ENCODE results near the gene HNRNPAB.

HNRNPAB gene

DNA sequence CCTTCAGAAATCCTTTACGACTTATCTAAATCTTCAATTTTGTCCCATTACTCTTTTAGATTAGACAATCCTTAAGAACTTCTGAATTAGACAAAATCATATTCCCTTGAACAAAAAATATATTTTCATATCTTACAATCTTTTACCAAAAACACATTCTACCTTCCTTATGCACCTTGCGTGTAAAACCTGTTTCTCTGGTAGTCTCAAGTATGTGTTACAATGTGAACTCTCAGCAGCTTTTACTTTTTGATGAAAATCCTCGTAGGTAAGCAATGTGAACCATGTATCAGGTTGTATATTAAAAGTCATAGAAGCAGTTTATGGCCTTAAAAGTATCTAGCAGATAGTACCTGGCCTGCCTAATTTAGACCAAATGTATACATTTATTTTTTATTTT is 29.9 kb upstream of the HNRNPAB start:
- Histone ChIP-seq H3K9me3 (ENCODE audit: control insufficient read depth, insufficient read depth, low read depth, low read length) (no peaks in the 10 kb centered on the region), H3K36me3 (ENCODE audit: control insufficient read depth in 2 of 2, insufficient read depth in 1 of 2, low read length in 2 of 2) (no peaks in the 10 kb centered on the region), H3K4me1 (ENCODE audit: control insufficient read depth, insufficient read depth, low read length) (no peaks in the 10 kb centered on the region), H3K4me3 (ENCODE audit: low read depth, low read length) (no peak overlapping the region), H3K27ac (ENCODE audit: extremely low read depth, low read depth, low read length) (no peak overlapping the region)
- ChIA-PET POLR2A (no interaction called here), CTCF (interaction anchor here (0.9 to 1.4 kb wide), 2 partner anchors 99 to 100 kb away, joined by 4 to 5 read pairs; no protein-coding TSS in a partner anchor)
- TF ChIP-seq ZNF112 (tag by site-specific recombination; IDR thresholded peaks at IDR 0.05) (no peak), ZNF155 (tag by site-specific recombination; IDR thresholded peaks at IDR 0.05) (no peak), ZNF114 (tag by site-specific recombination; IDR thresholded peaks at IDR 0.05) (no peak), FEZF1 (tag by site-specific recombination; IDR thresholded peaks at IDR 0.05) (no peak), ZNF530 (tag by site-specific recombination; IDR thresholded peaks at IDR 0.05; ENCODE audit: low read depth) (no peak), ZNF146 (tag by site-specific recombination; IDR thresholded peaks at IDR 0.05) (no peak), ZNF529 (tag by site-specific recombination; IDR thresholded peaks at IDR 0.05; ENCODE audit: insufficient replicate concordance) (no peak), ZNF311 (tag by site-specific recombination; IDR thresholded peaks at IDR 0.05; ENCODE audit: borderline replicate concordance) (no peak), ZNF175 (tag by site-specific recombination; IDR thresholded peaks at IDR 0.05) (no peak), ZFP37 (tag by site-specific recombination; IDR thresholded peaks at IDR 0.05) (no peak), GLIS1 (tag by site-specific recombination; IDR thresholded peaks at IDR 0.05) (no peak)
- TF ChIP-seq, protein P1, sequence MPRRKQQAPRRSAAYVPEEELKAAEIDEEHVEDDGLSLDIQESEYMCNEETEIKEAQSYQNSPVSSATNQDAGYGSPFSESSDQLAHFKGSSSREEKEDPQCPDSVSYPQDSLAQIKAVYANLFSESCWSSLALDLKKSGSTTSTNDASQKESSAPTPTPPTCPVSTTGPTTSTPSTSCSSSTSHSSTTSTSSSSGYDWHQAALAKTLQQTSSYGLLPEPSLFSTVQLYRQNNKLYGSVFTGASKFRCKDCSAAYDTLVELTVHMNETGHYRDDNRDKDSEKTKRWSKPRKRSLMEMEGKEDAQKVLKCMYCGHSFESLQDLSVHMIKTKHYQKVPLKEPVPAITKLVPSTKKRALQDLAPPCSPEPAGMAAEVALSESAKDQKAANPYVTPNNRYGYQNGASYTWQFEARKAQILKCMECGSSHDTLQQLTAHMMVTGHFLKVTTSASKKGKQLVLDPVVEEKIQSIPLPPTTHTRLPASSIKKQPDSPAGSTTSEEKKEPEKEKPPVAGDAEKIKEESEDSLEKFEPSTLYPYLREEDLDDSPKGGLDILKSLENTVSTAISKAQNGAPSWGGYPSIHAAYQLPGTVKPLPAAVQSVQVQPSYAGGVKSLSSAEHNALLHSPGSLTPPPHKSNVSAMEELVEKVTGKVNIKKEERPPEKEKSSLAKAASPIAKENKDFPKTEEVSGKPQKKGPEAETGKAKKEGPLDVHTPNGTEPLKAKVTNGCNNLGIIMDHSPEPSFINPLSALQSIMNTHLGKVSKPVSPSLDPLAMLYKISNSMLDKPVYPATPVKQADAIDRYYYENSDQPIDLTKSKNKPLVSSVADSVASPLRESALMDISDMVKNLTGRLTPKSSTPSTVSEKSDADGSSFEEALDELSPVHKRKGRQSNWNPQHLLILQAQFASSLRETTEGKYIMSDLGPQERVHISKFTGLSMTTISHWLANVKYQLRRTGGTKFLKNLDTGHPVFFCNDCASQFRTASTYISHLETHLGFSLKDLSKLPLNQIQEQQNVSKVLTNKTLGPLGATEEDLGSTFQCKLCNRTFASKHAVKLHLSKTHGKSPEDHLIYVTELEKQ (tag by site-specific recombination; IDR thresholded peaks at IDR 0.05; ENCODE audit: borderline replicate concordance): no peak
- TF ChIP-seq, protein P2, sequence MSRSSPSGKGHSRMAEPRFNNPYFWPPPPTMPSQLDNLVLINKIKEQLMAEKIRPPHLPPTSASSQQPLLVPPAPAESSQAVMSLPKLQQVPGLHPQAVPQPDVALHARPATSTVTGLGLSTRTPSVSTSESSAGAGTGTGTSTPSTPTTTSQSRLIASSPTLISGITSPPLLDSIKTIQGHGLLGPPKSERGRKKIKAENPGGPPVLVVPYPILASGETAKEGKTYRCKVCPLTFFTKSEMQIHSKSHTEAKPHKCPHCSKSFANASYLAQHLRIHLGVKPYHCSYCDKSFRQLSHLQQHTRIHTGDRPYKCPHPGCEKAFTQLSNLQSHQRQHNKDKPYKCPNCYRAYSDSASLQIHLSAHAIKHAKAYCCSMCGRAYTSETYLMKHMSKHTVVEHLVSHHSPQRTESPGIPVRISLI (tag by site-specific recombination; IDR thresholded peaks at IDR 0.05): no peak

DNA sequence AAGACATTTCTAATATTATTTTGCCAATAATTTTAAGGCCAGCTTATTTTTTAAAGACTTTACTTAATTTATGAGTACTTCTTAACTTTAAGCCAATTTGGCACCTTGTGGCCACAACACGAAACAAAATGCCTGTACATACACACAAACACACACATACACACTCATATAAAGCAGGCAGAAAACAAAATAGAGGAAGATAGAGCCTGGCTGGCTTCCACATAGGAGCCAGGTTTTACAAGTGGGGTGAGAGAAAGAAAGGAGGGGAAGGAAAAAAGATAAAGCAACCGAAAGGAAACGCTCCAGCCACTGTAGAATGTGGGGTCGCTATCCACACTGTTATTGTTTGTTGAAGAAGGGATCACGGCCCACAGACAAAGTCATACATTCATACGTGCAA is 27.5 kb upstream of the HNRNPAB start:
- Histone ChIP-seq H3K36me3 (ENCODE audit: control insufficient read depth in 2 of 2, insufficient read depth in 1 of 2, low read length in 2 of 2) (no peaks in the 10 kb centered on the region), H3K9me3 (ENCODE audit: control insufficient read depth, insufficient read depth, low read depth, low read length) (no peaks in the 10 kb centered on the region), H3K4me1 (ENCODE audit: control insufficient read depth, insufficient read depth, low read length) (no peaks in the 10 kb centered on the region), H3K27ac (ENCODE audit: extremely low read depth, low read depth, low read length) (no peak overlapping the region), H3K4me3 (ENCODE audit: low read depth, low read length) (no peak overlapping the region)
- ChIA-PET POLR2A (interaction anchor here (0.6 kb wide), 1 partner anchor 87 kb away, joined by 3 read pairs; no protein-coding TSS in a partner anchor), CTCF (interaction anchor here (0.8 to 1.0 kb wide), 2 partner anchors 20 to 25 kb away, joined by 3 read pairs; no protein-coding TSS in a partner anchor)
- TF ChIP-seq SCRT1 (tag by site-specific recombination; IDR thresholded peaks at IDR 0.05; ENCODE audit: borderline replicate concordance) (no peak), MEIS1 (CRISPR knock-in tag; IDR thresholded peaks at IDR 0.05; ENCODE audit: borderline replicate concordance) (no peak), ZIC2 (tag by site-specific recombination; IDR thresholded peaks at IDR 0.05) (no peak), ZNF701 (tag by site-specific recombination; IDR thresholded peaks at IDR 0.05) (no peak), ZNF423 (tag by site-specific recombination; IDR thresholded peaks at IDR 0.05) (no peak), EGR2 (tag by site-specific recombination; IDR thresholded peaks at IDR 0.05; ENCODE audit: low read depth) (no peak), ZEB2 (tag by site-specific recombination; IDR thresholded peaks at IDR 0.05) (no peak)

All from HEK293 (cell line).